Ammon's horn (tissue), 1 donor: ENCODE measurements around the gene ARID3A.
A peak's percentile ranks its signal among the peaks of the same experiment; 100 is the strongest.
"Not testable (repeated sequence)": the region's sequence is repeated elsewhere in the genome, so short reads cannot be mapped to it uniquely, and the experiment has no call there.

Experiments used
- DNase-seq: peaks from one replicate; pipeline ENCODE4 v3.0.0-alpha.2; 2016; ENCODE audit warnings: low spot score

The ARID3A gene

DNA sequence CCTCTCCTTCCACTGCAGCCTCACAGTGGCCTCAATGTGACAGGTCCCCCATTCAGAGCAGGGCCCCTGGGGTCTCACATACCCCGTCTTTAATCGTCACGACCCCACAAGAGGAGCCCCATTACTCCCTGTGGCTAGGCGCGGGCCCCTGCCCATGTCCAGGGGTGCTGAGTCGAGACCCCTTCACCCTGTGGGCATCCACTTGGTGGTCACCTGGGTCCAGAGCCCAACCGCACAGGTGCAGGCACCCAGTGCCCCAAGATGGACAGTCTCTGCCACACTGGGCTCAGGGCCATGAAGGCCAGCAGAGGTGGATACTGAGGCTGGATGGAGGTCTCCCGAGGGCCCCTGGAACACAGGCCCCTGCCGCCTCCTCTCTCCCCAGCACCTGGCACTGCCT is 92.1 kb downstream of the ARID3A start:
- no peak for DNase-seq

- DNase-seq: no peak
These were observed 92.6 kb downstream of the ARID3A start for GRCh38 chr19:1018393-1018792.

GRCh38 chr19:1018932-1019615 is 93.2 kb downstream of the ARID3A start:
- no peak for DNase-seq

DNA sequence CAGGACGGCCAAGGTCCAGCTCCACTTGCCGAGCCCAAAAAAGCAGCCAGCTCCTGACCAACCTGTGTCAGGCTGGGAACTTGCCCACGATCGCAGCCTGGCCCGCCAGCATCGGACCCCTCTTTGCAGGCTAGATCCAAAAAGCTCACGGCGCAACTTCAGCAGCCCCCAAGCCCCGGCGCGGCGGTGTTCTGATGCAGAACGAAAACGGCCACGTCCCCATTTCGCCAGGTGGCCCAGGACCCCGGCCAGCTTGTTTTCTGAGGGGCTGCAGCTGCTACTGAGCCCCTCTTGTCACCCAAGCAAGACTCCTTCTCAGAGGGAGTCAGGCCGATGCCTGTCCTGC is 93.8 kb downstream of the ARID3A start:
- no peak for DNase-seq

DNA sequence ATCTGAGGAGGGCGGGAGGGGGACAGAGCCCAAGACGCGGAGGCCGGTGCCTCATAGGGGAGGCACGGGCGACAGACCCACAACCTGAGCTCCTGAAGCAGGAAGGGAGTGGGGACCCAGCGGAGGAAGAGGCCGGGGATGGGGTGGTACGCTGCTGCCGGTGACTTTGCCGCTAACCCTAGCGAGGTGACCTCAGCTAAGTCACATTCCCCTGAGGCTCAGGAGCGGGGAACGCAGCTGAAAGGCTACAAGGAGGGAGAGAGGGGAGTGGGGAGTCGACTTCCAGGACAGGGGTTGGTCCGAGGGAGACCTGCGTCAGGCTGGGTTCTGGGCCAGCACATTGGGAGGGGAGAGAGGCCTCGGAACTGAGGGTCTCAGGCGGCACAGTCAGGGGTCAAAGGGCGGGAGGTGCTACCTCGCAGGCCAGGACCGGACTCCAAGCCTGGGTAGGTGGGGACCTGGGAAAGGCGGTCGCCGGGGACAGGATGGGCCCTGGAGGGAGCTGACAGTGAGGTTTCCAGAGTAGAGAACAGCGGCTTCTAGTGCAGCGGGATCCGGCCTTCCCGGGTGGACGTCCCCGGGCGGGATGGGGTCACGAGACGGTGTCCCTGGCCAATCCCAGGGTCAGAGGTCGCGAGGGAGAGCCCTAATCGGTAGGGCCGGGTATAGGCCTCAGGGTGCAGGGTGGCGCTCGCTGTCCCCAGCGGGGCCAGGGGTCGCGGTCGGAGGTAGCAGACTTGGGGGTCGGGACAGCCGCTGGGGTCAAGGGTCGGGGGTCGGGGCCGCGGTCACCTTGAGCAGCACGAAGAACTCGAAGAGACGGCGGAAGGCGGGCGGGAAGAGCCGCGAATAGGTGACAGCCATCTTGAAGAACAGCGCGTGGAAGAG is 94.4 kb downstream of the ARID3A start:
- peak; percentile 45 for DNase-seq

- peak; percentile 98 for DNase-seq
These were observed 95.1 kb downstream of the ARID3A start, which contains the start of gene TMEM259 for GRCh38 chr19:1020868-1021425. Gene TMEM259, minus strand, starts transcription at chr19:1021123. Its CDS starts 127 bp downstream, at chr19:1020996.

DNA sequence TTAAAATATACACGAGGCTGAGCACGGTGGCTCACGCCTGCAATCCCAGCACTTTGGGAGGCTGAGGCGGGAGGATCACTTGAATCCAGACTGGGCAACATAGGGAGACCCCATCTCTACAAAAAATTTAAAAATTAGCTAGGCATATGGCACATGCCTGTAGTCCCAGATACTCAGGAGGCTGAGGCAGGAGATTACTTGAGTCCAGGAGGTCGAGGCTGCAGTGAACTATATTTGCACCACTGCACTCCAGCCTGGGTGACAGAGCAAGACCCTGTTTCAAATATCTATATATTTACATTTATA is 98.0 kb downstream of the ARID3A start:
- DNase-seq: not testable (repeated sequence)

DNA sequence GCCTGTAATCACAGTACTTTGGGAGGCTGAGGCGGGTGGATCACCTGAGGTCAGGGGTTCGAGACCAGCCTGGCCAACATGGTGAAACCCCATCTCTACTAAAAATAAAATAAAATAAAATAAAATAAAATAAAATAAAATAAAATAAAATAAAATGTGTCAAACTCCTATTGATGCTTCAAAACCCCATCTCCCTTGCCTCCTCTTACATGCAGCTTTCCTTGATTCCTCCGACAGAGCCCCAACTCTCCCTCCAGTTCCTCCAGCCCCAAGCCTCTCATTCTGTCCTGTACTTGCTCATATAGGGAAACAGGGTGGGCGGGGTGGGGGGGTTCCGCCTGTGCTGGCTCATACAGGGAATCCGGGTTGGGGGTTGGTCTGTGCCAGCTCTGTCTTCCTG is 99.2 kb downstream of the ARID3A start:
- not testable (repeated sequence) for DNase-seq
